IMR-90 (cell line): Measurements from ENCODE around the gene CCDC13. TPM values are rescaled to one million over a fixed set of nuclear protein-coding genes. Genes with fewer than 3 reads are reported as not detected.
"Not testable (repeated sequence)": the region's sequence is repeated elsewhere in the genome, so short reads cannot be mapped to it uniquely, and the experiment has no call there.

Experiments used
- ATAC-seq: fragments of 200-7000 bp; cut with Tn5 transposase; 2 replicates; pipeline ENCODE4 v1.9.1; 2020; ENCODE audit warnings: low read depth, mild to moderate bottlenecking, moderate library complexity
- BruUV-seq: library from RNA; stranded (reverse); fragments of 400-500 nt; replicated peaks from 2 replicates; lab custom pipeline; 2021; lab: Mats Ljungman, UMichigan
- CTCF ChIA-PET: fragments of 300-600 bp; formaldehyde crosslinking; extraction: SDS; loops from one replicate; lab custom pipeline; 2021; ENCODE audit warnings: antibody characterized with exemption; lab: Yijun Ruan, JAX
- POLR2A ChIA-PET: fragments of 300-600 bp; sonication (Branson Sonifier 250); formaldehyde crosslinking; loops from one replicate; lab custom pipeline; 2022; ENCODE audit warnings: antibody characterized with exemption; ENCODE audit not compliant: unreplicated experiment; lab: Charles Lee
- DNase-seq: peaks from one replicate; pipeline ENCODE4 v3.0.0; 2013
- H2AFZ ChIP-seq: replicated peaks from 2 replicates; pipeline ENCODE3; 2013; ENCODE audit warnings: low read length, mild to moderate bottlenecking; ENCODE audit not compliant: poor library complexity
- H2AK5ac ChIP-seq: 2 replicates; pipeline ENCODE4 v1.6.1; 2013; ENCODE audit warnings: low read depth, low read length, inconsistent platforms
- H2AK9ac ChIP-seq: replicated peaks from 2 replicates; pipeline ENCODE3; 2013; ENCODE audit warnings: mild to moderate bottlenecking, low read depth, low read length, moderate library complexity; ENCODE audit not compliant: poor library complexity
- H2BK120ac ChIP-seq: 2 replicates; pipeline ENCODE4 v1.6.1; 2013; ENCODE audit warnings: low read depth, low read length, inconsistent platforms
- H2BK15ac ChIP-seq: 3 replicates; pipeline ENCODE4 v1.6.1; 2013; ENCODE audit warnings: low read depth, low read length, inconsistent platforms
- H2BK20ac ChIP-seq: 2 replicates; pipeline ENCODE4 v1.6.1; 2013; ENCODE audit warnings: low read depth, mild to moderate bottlenecking, inconsistent platforms, low read length, moderate library complexity
- H2BK5ac ChIP-seq: 2 replicates; pipeline ENCODE4 v1.6.1; 2013; ENCODE audit warnings: mild to moderate bottlenecking, low read depth, low read length, inconsistent platforms; ENCODE audit not compliant: poor library complexity, severe bottlenecking
- H3K14ac ChIP-seq: replicated peaks from 2 replicates; pipeline ENCODE4 v1.6.1; 2013; ENCODE audit warnings: low read depth, low read length, inconsistent platforms
- H3K18ac ChIP-seq: 2 replicates; pipeline ENCODE4 v1.6.1; 2013; ENCODE audit warnings: low read depth, low read length, control low read depth
- H3K23ac ChIP-seq: 2 replicates; pipeline ENCODE4 v1.6.1; 2013; ENCODE audit warnings: low read depth, low read length, inconsistent platforms
- H3K27ac ChIP-seq: 2 replicates; pipeline ENCODE4 v1.5.1; 2013; ENCODE audit warnings: mild to moderate bottlenecking, control low read depth, low read length; ENCODE audit not compliant: insufficient read depth
- H3K27me3 ChIP-seq: 2 replicates; pipeline ENCODE4 v1.6.1; 2013; ENCODE audit warnings: low read length; ENCODE audit not compliant: control insufficient read depth, insufficient read depth
- H3K36me3 ChIP-seq: 2 replicates; pipeline ENCODE4 v1.6.1; 2013; ENCODE audit warnings: low read length, mixed read lengths; ENCODE audit not compliant: control insufficient read depth, insufficient read depth
- H3K4ac ChIP-seq: 2 replicates; pipeline ENCODE4 v1.6.1; 2013; ENCODE audit warnings: low read depth, low read length, inconsistent platforms
- H3K4me1 ChIP-seq: 2 replicates; pipeline ENCODE4 v1.6.1; 2013; ENCODE audit warnings: low read length, mixed read lengths; ENCODE audit not compliant: control insufficient read depth, insufficient read depth
- H3K4me2 ChIP-seq: 2 replicates; pipeline ENCODE4 v1.6.1; 2013; ENCODE audit warnings: low read depth, mild to moderate bottlenecking, control low read depth, low read length, moderate library complexity
- H3K4me3 ChIP-seq: 2 replicates; pipeline ENCODE4 v1.5.1; 2013; ENCODE audit warnings: low read depth, mild to moderate bottlenecking, control low read depth, low read length, moderate library complexity; ENCODE audit not compliant: insufficient read depth
- H3K56ac ChIP-seq: 2 replicates; pipeline ENCODE4 v1.6.1; 2013; ENCODE audit warnings: low read length, inconsistent platforms; ENCODE audit not compliant: insufficient read depth; ENCODE audit errors: extremely low read depth
- H3K79me1 ChIP-seq, 2 experiments: 2 replicates each; pipeline ENCODE4 v1.6.1; 2013; ENCODE audit warnings: low read length in 2 of 2, inconsistent platforms in 1 of 2, low read depth in 1 of 2
- H3K9ac ChIP-seq: 2 replicates; pipeline ENCODE4 v1.6.1; 2013; ENCODE audit warnings: low read depth, low read length, control low read depth
- H3K9me1 ChIP-seq: 2 replicates; pipeline ENCODE4 v1.6.1; 2013; ENCODE audit warnings: low read length, inconsistent platforms; ENCODE audit not compliant: insufficient read depth
- H3K9me3 ChIP-seq: 2 replicates; pipeline ENCODE4 v1.6.1; 2013; ENCODE audit warnings: low read length; ENCODE audit not compliant: control insufficient read depth, insufficient read depth
- H4K20me1 ChIP-seq: 2 replicates; pipeline ENCODE4 v1.6.1; 2013; ENCODE audit warnings: low read length, inconsistent platforms; ENCODE audit not compliant: insufficient read depth
- H4K5ac ChIP-seq: 2 replicates; pipeline ENCODE4 v1.6.1; 2013; ENCODE audit warnings: mild to moderate bottlenecking, low read depth, low read length, control low read depth
- H4K8ac ChIP-seq, 2 experiments: 2 replicates each; pipeline ENCODE4 v1.6.1; 2013; ENCODE audit warnings: low read depth in 2 of 2, low read length in 2 of 2, control low read depth in 1 of 2, inconsistent platforms in 1 of 2
- H4K91ac ChIP-seq: 2 replicates; pipeline ENCODE4 v1.6.1; 2013; ENCODE audit warnings: low read depth, low read length, inconsistent platforms; ENCODE audit not compliant: insufficient read depth
- WGBS, 2 experiments: methylation state at CpG; one replicate each; pipeline versions ENCODE4 v1.1.5 to v1.1.7; 2013; ENCODE audit warnings: missing lambda C conversion rate in 2 of 2; ENCODE audit not compliant: insufficient read length in 1 of 2; ENCODE audit errors: extremely low coverage in 2 of 2; 5-methylcytosine and 5-hydroxymethylcytosine counted together
- dilution Hi-C: fragments of 300-500 bp; cut with HindIII; formaldehyde crosslinking; loops from one replicate; pipeline ENCODE4 v1.14.3; 2018; ENCODE audit warnings: low sequenced_read_pairs; ENCODE audit not compliant: unreplicated experiment
- in situ Hi-C: fragments of 300-500 bp; cut with MboI; formaldehyde crosslinking; loops from 3 replicates; pipeline ENCODE4 v1.14.3; 2019; ENCODE audit warnings: low sequenced_read_pairs, inconsistent platforms, mixed read lengths
- intact Hi-C: fragments of 100-400 bp; cut with micrococcal nuclease; formaldehyde crosslinking; loops from 2 replicates; pipeline ENCODE4 v1.10.0; 2022
- polyA plus RNA-seq, 3 experiments: library from polyadenylated mRNA; depleted of rRNA; stranded (reverse); fragments of >200 nt; gene quantifications; 2 replicates each; pipeline ENCODE4 v1.2.3, GENCODE V29; 2012; ENCODE audit warnings: low replicate concordance in 1 of 3
- total RNA-seq: library from RNA; depleted of rRNA; stranded (reverse); fragments of >200 nt; gene quantifications from 2 replicates; pipeline ENCODE4 v1.2.3, GENCODE V29; 2012

Gene CCDC13
- total and polyA plus RNA-seq, 2 of the 4 experiments (the other 2 are of a cell fraction) = 0.18 to 0.19 TPM

DNA sequence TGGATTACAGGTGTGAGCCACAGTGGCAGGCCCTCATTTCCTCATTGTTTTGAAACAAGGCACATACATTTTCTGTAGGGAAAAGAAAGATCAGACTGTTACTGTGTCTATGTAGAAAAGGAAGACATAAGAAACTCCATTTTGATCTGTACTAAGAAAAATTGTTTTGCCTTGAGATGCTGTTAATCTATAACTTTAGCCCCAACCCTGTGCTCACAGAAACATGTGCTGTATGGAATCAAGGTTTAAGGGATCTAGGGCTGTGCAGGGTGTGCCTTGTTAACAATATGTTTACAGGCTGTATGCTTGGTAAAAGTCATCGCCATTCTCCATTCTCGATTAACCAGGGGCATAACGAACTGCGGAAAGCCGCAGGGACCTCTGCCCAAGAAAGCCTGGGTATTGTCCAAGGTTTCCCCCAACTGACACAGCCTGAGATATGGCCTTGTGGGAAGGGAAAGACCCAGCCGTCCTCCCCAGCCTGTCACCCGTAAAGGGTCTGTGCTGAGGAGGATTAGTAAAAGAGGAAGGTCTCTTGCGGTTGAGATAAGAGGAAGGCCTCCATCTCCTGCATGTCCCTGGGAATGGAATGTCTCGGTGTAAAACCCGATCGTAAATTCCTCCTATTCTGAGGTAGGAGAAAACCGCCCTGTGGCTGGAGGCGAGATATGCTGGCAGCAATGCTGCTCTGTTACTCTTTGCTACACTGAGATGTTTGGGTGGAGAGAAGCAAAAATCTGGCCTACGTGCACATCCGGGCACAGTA is 38.2 kb upstream of the CCDC13 start:
- H3K23ac ChIP-seq, H3K79me1 ChIP-seq, H3K14ac ChIP-seq, H3K36me3 ChIP-seq, BruUV-seq, H2BK120ac ChIP-seq, CTCF ChIA-PET, POLR2A ChIA-PET, H3K27me3 ChIP-seq, H3K56ac ChIP-seq, H3K4ac ChIP-seq, H2BK20ac ChIP-seq, H3K9me1 ChIP-seq, in situ Hi-C loops, H2AK9ac ChIP-seq, H3K4me2 ChIP-seq, H2AK5ac ChIP-seq, H2AFZ ChIP-seq, H3K9me3 ChIP-seq, H4K20me1 ChIP-seq, H3K4me1 ChIP-seq, intact Hi-C loops, H2BK15ac ChIP-seq, H3K18ac ChIP-seq, H2BK5ac ChIP-seq, H4K8ac ChIP-seq, H3K27ac ChIP-seq, H3K9ac ChIP-seq, H3K4me3 ChIP-seq, H4K5ac ChIP-seq, dilution Hi-C loops, ATAC-seq, DNase-seq, H4K91ac ChIP-seq: not testable (repeated sequence)
- WGBS, 2 experiments = 61% methylated on average over 6 of the region's 15 CpGs; no CpG with 5 or more reads in 1 of the 2 experiments

DNA sequence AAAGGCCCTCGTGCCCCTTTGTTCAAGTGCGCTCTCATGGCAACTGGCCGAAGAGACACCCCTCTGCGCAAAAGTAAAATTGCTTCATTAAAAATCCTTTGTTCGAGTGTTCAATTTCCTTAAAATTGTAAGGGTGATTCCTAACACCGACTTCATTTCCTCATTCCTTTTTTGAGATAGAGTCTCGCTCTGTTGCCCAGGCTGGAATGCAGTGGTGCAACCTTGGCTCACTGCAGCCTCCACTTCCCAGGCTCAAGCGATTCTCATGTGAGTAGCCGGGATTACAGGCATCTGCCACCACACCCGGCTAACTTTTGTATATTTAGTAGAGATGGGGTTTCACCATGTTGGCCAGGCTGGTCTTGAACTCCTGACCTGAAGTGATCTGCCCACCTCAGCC is 37.7 kb upstream of the CCDC13 start:
- H2AFZ ChIP-seq, H3K4me3 ChIP-seq, H4K5ac ChIP-seq, H2BK5ac ChIP-seq, ATAC-seq, POLR2A ChIA-PET, intact Hi-C loops, H3K4me1 ChIP-seq, H3K23ac ChIP-seq, H2AK9ac ChIP-seq, BruUV-seq, H3K9me1 ChIP-seq, H2BK120ac ChIP-seq, H3K14ac ChIP-seq, H3K9me3 ChIP-seq, H3K4ac ChIP-seq, CTCF ChIA-PET, H3K4me2 ChIP-seq, H3K9ac ChIP-seq, H3K56ac ChIP-seq, H3K27me3 ChIP-seq, H4K20me1 ChIP-seq, H4K91ac ChIP-seq, H2BK20ac ChIP-seq, in situ Hi-C loops, H3K18ac ChIP-seq, H3K27ac ChIP-seq, H4K8ac ChIP-seq, H3K79me1 ChIP-seq, H2BK15ac ChIP-seq, H2AK5ac ChIP-seq, DNase-seq, dilution Hi-C loops, H3K36me3 ChIP-seq: not testable (repeated sequence)
- WGBS, 2 experiments = no CpG with 5 or more reads among the region's 10 CpGs
